RWPE2 (cell line): Measurements from ENCODE around the gene ABRACL.

Source experiments
- ATAC-seq: fragments of 200-7000 bp; cut with Tn5 transposase; 3 replicates; pipeline ENCODE4 v1.9.1; 2021; ENCODE audit warnings: low read depth
- DNase-seq: peaks from one replicate; pipeline ENCODE4 v3.0.0-alpha.2; 2020; ENCODE audit warnings: low spot score
- H3K27ac ChIP-seq: fragments of 450-650 bp; 2 replicates; pipeline ENCODE4 v1.5.1; 2017; ENCODE audit warnings: mild to moderate bottlenecking; ENCODE audit not compliant: poor library complexity, severe bottlenecking
- H3K27me3 ChIP-seq: fragments of 250-450 bp; sonication (Bioruptor Pico); 2 replicates; pipeline ENCODE4 v1.5.1; 2021; ENCODE audit warnings: mild to moderate bottlenecking, moderate library complexity; ENCODE audit not compliant: insufficient read depth, poor library complexity, severe bottlenecking
- H3K36me3 ChIP-seq: fragments of 250-450 bp; sonication (Bioruptor Pico); 2 replicates; pipeline ENCODE4 v1.5.1; 2020; ENCODE audit warnings: low read depth, mild to moderate bottlenecking, moderate library complexity
- H3K4me1 ChIP-seq: fragments of 250-450 bp; sonication (Bioruptor Pico); 2 replicates; pipeline ENCODE4 v1.5.1; 2021; ENCODE audit warnings: mild to moderate bottlenecking, moderate library complexity; ENCODE audit not compliant: insufficient read depth, poor library complexity, severe bottlenecking
- H3K4me3 ChIP-seq: fragments of 250-450 bp; sonication (Bioruptor Pico); 2 replicates; pipeline ENCODE4 v1.5.1; 2021; ENCODE audit warnings: mild to moderate bottlenecking, moderate library complexity; ENCODE audit not compliant: severe bottlenecking
- H3K9me3 ChIP-seq: fragments of 250-450 bp; sonication (Bioruptor Pico); 2 replicates; pipeline ENCODE4 v1.5.1; 2021; ENCODE audit warnings: mild to moderate bottlenecking, moderate library complexity; ENCODE audit not compliant: severe bottlenecking
- CTCF ChIP-seq: fragments of 450-650 bp; IDR thresholded peaks from one replicate; pipeline ENCODE4 v1.5.1; 2017; ENCODE audit warnings: mild to moderate bottlenecking, moderate library complexity; ENCODE audit not compliant: poor library complexity, severe bottlenecking

The ABRACL gene, protein sequence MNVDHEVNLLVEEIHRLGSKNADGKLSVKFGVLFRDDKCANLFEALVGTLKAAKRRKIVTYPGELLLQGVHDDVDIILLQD

DNA sequence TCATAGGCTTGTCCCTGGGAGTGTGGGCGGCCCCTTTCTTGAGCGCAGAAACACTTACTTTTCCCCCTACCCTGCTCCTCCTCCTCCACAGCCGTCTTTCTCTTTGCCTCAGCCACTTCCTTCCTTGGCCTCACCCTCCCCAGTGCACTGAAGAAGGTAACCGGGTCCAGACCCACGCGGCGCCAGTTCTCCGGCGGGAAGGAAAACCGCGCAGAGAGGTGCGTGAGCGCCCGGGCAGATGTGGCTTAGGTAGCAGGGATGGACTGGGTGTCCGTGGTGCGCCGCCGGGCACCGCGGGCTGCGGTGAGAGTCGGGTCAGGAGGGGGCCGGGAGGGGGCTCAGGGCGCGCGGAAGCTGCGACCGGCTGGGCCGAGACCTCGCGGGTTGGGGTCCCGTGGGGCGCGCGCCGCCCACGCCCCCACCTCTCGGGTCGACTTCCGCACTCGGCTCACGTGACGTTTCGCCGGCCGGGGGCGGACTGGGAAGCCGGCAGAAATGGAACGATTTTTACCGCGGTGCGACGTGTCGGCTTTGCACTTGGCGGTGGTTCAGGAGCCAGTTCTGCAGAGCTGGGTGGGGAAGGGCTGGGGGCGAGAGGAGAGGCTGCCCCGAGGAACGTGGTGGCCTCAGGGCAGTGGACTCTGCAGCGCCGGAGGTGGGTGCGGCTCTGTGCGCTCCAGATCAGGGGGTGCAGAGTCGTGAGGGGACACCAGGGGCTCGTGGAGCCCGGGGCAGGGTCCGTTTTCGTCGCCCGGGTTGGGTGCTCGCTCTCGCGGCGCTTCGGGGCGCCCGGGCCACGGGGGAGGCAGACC, at the start of gene ABRACL:
Gene ABRACL, plus strand, starts transcription at position 88 of the 812 bp plus-strand sequence. CDS start 5,416 bp downstream, outside the sequence.
- no peak for DNase-seq
- peaks cover 11% of the 10 kb centered on the region for H3K4me1 ChIP-seq
- no peaks in the 10 kb centered on the region for H3K27me3 ChIP-seq
- peak within 1 kb of the TSS; percentile 92 for H3K4me3 ChIP-seq
- TF ChIP-seq CTCF: no peak
- H3K27ac ChIP-seq: peak within 1 kb of the TSS; percentile 38
- no peaks in the 10 kb centered on the region for H3K9me3 ChIP-seq
- peak; percentile 92 for ATAC-seq
- H3K36me3 ChIP-seq: no peaks in the 10 kb centered on the region

DNA sequence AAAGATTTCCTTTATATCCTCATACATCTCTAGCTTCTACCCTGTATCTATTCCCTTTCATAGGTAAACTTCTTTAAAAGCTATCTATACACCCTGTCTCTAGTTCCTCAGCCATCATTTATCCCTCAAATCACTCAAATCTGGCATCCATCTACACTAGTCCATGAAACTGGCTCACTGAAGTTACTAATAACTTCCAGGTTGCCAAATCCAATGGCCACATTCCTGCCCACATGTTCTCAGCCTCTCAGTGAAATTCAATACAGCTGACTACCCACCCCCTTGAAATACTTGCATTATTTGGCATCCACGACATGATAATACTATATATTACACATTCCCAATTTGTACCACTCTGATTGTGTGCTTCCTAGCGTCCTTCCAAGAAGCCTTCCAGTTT, 49.2 kb upstream of the ABRACL start:
- ATAC-seq: peak; percentile 29; the same call in 1 of the 3 replicates
- no peak for DNase-seq
- TF ChIP-seq CTCF: no peak
- no peaks in the 10 kb centered on the region for H3K36me3 ChIP-seq
- no peaks in the 10 kb centered on the region for H3K27me3 ChIP-seq
- H3K27ac ChIP-seq: no peak overlapping the region
- peaks cover 18% of the 10 kb centered on the region for H3K4me1 ChIP-seq
- H3K4me3 ChIP-seq: no peak overlapping the region
- H3K9me3 ChIP-seq: no peaks in the 10 kb centered on the region

- no peak for TF ChIP-seq CTCF
- Histone ChIP-seq H3K36me3 (no peaks in the 10 kb centered on the region), H3K4me1 (peaks cover 20% of the 10 kb centered on the region), H3K27me3 (no peaks in the 10 kb centered on the region), H3K9me3 (no peaks in the 10 kb centered on the region), H3K27ac (no peak overlapping the region), H3K4me3 (no peak overlapping the region)
- DNase-seq (no peak), ATAC-seq (no peak)
Measured at GRCh38 chr6:138979813-138980668, 48.5 kb upstream of the ABRACL start.

- H3K36me3 ChIP-seq: no peaks in the 10 kb centered on the region
- H3K27me3 ChIP-seq: no peaks in the 10 kb centered on the region
- H3K27ac ChIP-seq: no peak overlapping the region
- no peak for TF ChIP-seq CTCF
- H3K4me1 ChIP-seq: peaks cover 26% of the 10 kb centered on the region
- ATAC-seq: no peak
- DNase-seq: no peak
- H3K9me3 ChIP-seq: no peaks in the 10 kb centered on the region
- H3K4me3 ChIP-seq: no peak overlapping the region
Measured at GRCh38 chr6:138981416-138981815, 47.1 kb upstream of the ABRACL start.
